NCI-H446 (cell line): ENCODE data around the gene SLC38A5.
A peak's percentile ranks its signal among the peaks of the same experiment; 100 is the strongest.
"Not testable (repeated sequence)": the region's sequence is repeated elsewhere in the genome, so short reads cannot be mapped to it uniquely, and the experiment has no call there.

Experiments used
- DNase-seq, 2 experiments: peaks; one replicate each; lab custom pipeline; 2025; lab: John Stamatoyannopoulos, UW

SLC38A5 gene

GRCh38 chrX:48470110-48470832, at the start of gene SLC38A5:
Gene SLC38A5 (minus strand): TSS chrX:48470260. CDS start chrX:48467924, 2,336 bp downstream.
- no peak for DNase-seq

- not testable (repeated sequence) for DNase-seq
Observed at GRCh38 chrX:48519481-48519880, 49.4 kb upstream of the SLC38A5 start.

- DNase-seq = no peak
Observed at GRCh38 chrX:48516987-48517386, 46.9 kb upstream of the SLC38A5 start.

GRCh38 chrX:48516285-48516684, 46.2 kb upstream of the SLC38A5 start:
- no peak for DNase-seq

- DNase-seq = no peak
Observed at GRCh38 chrX:48515842-48516241, 45.8 kb upstream of the SLC38A5 start.

GRCh38 chrX:48514868-48515460, 44.9 kb upstream of the SLC38A5 start:
- DNase-seq = no peak

- no peak for DNase-seq
Observed at GRCh38 chrX:48514126-48514806, 44.2 kb upstream of the SLC38A5 start.

GRCh38 chrX:48513670-48514069, 43.6 kb upstream of the SLC38A5 start:
- no peak for DNase-seq

- DNase-seq = no peak
Observed at GRCh38 chrX:48512371-48512935, 42.4 kb upstream of the SLC38A5 start.

- no peak for DNase-seq
Observed at GRCh38 chrX:48511560-48511959, 41.5 kb upstream of the SLC38A5 start.

- DNase-seq = no peak
Observed at GRCh38 chrX:48509619-48510018, 39.6 kb upstream of the SLC38A5 start.

- DNase-seq = no peak
Observed at GRCh38 chrX:48509245-48509590, 39.2 kb upstream of the SLC38A5 start.

GRCh38 chrX:48508400-48509244, 38.6 kb upstream of the SLC38A5 start, which contains the start of gene PORCN:
Gene PORCN (plus strand): TSS chrX:48508992. CDS start chrX:48509821, 829 bp downstream.
- DNase-seq = peak in 1 of 2 experiments; percentile 60

GRCh38 chrX:48507246-48507645, 37.2 kb upstream of the SLC38A5 start:
- DNase-seq = no peak

GRCh38 chrX:48505481-48505880, 35.4 kb upstream of the SLC38A5 start:
- DNase-seq = no peak

GRCh38 chrX:48504261-48504660, 34.2 kb upstream of the SLC38A5 start:
- no peak for DNase-seq

GRCh38 chrX:48498374-48498809, 28.3 kb upstream of the SLC38A5 start:
- DNase-seq = no peak

- peak in 1 of 2 experiments; percentile 3 for DNase-seq
Observed at GRCh38 chrX:48497871-48498270, 27.8 kb upstream of the SLC38A5 start.

GRCh38 chrX:48496660-48497059, 26.6 kb upstream of the SLC38A5 start:
- DNase-seq = no peak

- peak in 1 of 2 experiments; percentile 6 for DNase-seq
Observed at GRCh38 chrX:48493890-48494364, 23.9 kb upstream of the SLC38A5 start.

- DNase-seq = no peak
Observed at GRCh38 chrX:48492293-48492910, 22.3 kb upstream of the SLC38A5 start.
